ENCODE results near the gene RARG.

DNA sequence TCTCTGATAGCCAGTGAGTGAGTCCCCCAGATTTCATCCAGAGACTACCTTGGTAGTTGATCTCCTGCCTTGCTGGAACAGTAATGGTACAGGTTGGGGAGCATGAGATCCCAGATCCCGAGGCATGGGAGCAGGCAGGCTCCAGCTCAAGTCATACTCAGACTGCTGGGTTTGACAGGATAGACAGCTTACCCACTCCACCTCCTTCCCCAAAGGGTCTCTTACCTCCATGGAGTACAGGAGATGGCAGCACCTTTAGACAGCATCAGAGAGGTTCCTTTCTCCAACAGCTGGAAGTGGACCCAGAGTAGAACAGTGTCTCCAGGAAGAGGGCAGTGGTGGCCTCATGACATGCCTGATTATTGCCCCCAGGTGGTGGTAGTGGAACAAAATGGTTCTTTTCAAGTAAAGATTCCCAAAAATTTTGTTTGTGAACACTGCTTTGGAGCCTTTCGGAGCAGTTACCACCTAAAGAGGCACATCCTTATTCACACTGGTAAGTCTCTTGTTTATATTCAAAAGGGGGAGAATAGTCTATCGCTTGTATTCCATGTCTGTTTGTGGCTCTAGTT lies 46.3 kb downstream of the RARG start:
- no peak for TF ChIP-seq CTCF (conservative IDR thresholded peaks at IDR 0.05; ENCODE audit: low read depth, low read length)
- TF ChIP-seq EZH2 (IDR thresholded peaks at IDR 0.05; ENCODE audit: borderline replicate concordance, low read depth, low read length, poor library complexity, severe bottlenecking): no peak
